Left ventricle myocardium inferior (tissue), 1 donor: ENCODE data around the gene SPON1. TPM values are rescaled to one million over a fixed set of nuclear protein-coding genes. Genes with fewer than 3 reads are reported as not detected.

Experiments
- DNase-seq: peaks from one replicate; pipeline ENCODE4 v3.0.0-alpha.2; 2020
- H3K27ac ChIP-seq: fragments of 200-600 bp; replicated peaks from 2 replicates; pipeline ENCODE4 v1.8.0; 2021
- H3K27me3 ChIP-seq: fragments of 200-600 bp; 2 replicates; pipeline ENCODE4 v1.8.0; 2021; ENCODE audit warnings: low read depth
- H3K36me3 ChIP-seq: fragments of 200-600 bp; 2 replicates; pipeline ENCODE4 v1.8.0; 2021
- H3K4me1 ChIP-seq: fragments of 200-600 bp; 2 replicates; pipeline ENCODE4 v1.8.0; 2021
- H3K4me3 ChIP-seq: fragments of 200-600 bp; 2 replicates; pipeline ENCODE4 v1.8.0; 2021; ENCODE audit warnings: mild to moderate bottlenecking, moderate library complexity
- H3K9me3 ChIP-seq: fragments of 200-600 bp; replicated peaks from 2 replicates; pipeline ENCODE4 v1.8.0; 2021
- CTCF ChIP-seq: fragments of 200-600 bp; IDR thresholded peaks from 2 replicates; pipeline ENCODE4 v1.8.0; 2021; ENCODE audit warnings: antibody characterized with exemption, mild to moderate bottlenecking, borderline replicate concordance
- intact Hi-C: fragments of 100-400 bp; cut with micrococcal nuclease; formaldehyde crosslinking; loops from one replicate; pipeline ENCODE4 v1.11.0; 2022
- total RNA-seq: library from RNA; stranded (reverse); fragmentation: NEBNext Ultra II Directional; extraction: Animal tissue kit (Norgen Biotek cat#: 25700); gene quantifications from one replicate; pipeline ENCODE4 v1.2.1, GENCODE V29; 2021
- donor health status: DM: no; HTN: yes; CAD: no; lungs with severe emphysema.

Gene SPON1
- total RNA-seq, 1 donor from 2014 or later, result 9.4 TPM

GRCh38 chr11:14133381-14133780 is 170.9 kb downstream of the SPON1 start:
- Histone ChIP-seq H3K27me3 (peaks cover 10% of the 10 kb centered on the region), H3K4me3 (no peak overlapping the region), H3K9me3 (no peaks in the 10 kb centered on the region), H3K27ac (no peak overlapping the region), H3K36me3 (no peaks in the 10 kb centered on the region), H3K4me1 (peaks cover 6% of the 10 kb centered on the region)
- intact Hi-C loops, result no loop called here
- TF ChIP-seq CTCF, result no peak
- no peak for DNase-seq

- Histone ChIP-seq H3K27ac (no peak overlapping the region), H3K4me1 (peaks cover 6% of the 10 kb centered on the region), H3K9me3 (no peaks in the 10 kb centered on the region), H3K36me3 (no peaks in the 10 kb centered on the region), H3K27me3 (no peaks in the 10 kb centered on the region), H3K4me3 (no peak overlapping the region)
- intact Hi-C loops, result no loop called here
- TF ChIP-seq CTCF, result no peak
- no peak for DNase-seq
These were observed 174.0 kb downstream of the SPON1 start for GRCh38 chr11:14136561-14136960.

GRCh38 chr11:14137284-14137683 is 174.8 kb downstream of the SPON1 start:
- no peak for TF ChIP-seq CTCF
- Histone ChIP-seq H3K4me1 (peaks cover 6% of the 10 kb centered on the region), H3K27me3 (no peaks in the 10 kb centered on the region), H3K4me3 (no peak overlapping the region), H3K36me3 (no peaks in the 10 kb centered on the region), H3K9me3 (no peaks in the 10 kb centered on the region), H3K27ac (no peak overlapping the region)
- intact Hi-C loops, result no loop called here
- DNase-seq, result no peak

GRCh38 chr11:14140991-14141390 is 178.5 kb downstream of the SPON1 start:
- Histone ChIP-seq H3K4me1 (peaks cover 6% of the 10 kb centered on the region), H3K4me3 (no peak overlapping the region), H3K27ac (no peak overlapping the region), H3K27me3 (peaks cover 17% of the 10 kb centered on the region), H3K9me3 (no peaks in the 10 kb centered on the region), H3K36me3 (no peaks in the 10 kb centered on the region)
- intact Hi-C loops, result no loop called here
- no peak for TF ChIP-seq CTCF
- DNase-seq, result no peak

GRCh38 chr11:14141676-14142075 is 179.2 kb downstream of the SPON1 start:
- intact Hi-C loops, result no loop called here
- peaks cover 6% of the 10 kb centered on the region for H3K4me1 ChIP-seq

More at GRCh38 chr11:14141676-14142075, 179.2 kb downstream of the SPON1 start:
- no peak for DNase-seq
- H3K27me3 ChIP-seq, result peaks cover 17% of the 10 kb centered on the region
- no peaks in the 10 kb centered on the region for H3K36me3 ChIP-seq
- no peak overlapping the region for H3K4me3 ChIP-seq
- no peak for TF ChIP-seq CTCF
- H3K9me3 ChIP-seq, result no peaks in the 10 kb centered on the region
- no peak overlapping the region for H3K27ac ChIP-seq
